Breast epithelium (tissue), 4 donors: ENCODE results near the gene RXRB. TPM values are rescaled to one million over a fixed set of nuclear protein-coding genes. Genes with fewer than 3 reads are reported as not detected.

Source experiments
- DNase-seq, 2 donors: peaks; one replicate each; pipeline ENCODE4 v3.0.0-alpha.2; 2019; ENCODE audit warnings: low spot score in 2 of 2
- H3K27ac ChIP-seq, 2 donors: fragments of 200-600 bp; sonication (generic) in 1 of 2; one replicate each; pipeline ENCODE4 v1.5.1; 2016 to 2019; ENCODE audit warnings: mild to moderate bottlenecking in 1 of 2
- H3K27me3 ChIP-seq, 2 donors: fragments of 200-600 bp; sonication (generic) in 1 of 2; one replicate each; pipeline versions ENCODE4 v1.5.1 to v1.6.0; 2017 to 2019; ENCODE audit warnings: control low read depth in 1 of 2, mild to moderate bottlenecking in 1 of 2
- H3K36me3 ChIP-seq: fragments of 200-600 bp; one replicate; pipeline ENCODE4 v1.5.1; 2019
- H3K4me1 ChIP-seq, 2 donors: fragments of 200-600 bp; sonication (generic); one replicate each; pipeline ENCODE4 v1.5.1; 2016 to 2019; ENCODE audit warnings: control low read depth in 1 of 2
- H3K4me3 ChIP-seq, 3 donors: fragments of 200-600 bp; sonication (generic); 1 replicate in 2 of 3; 2 replicates in 1 of 3; pipeline ENCODE4 v1.5.1; 2016 to 2019; ENCODE audit warnings: mild to moderate bottlenecking in 3 of 3, moderate library complexity in 2 of 3
- H3K9me3 ChIP-seq, 2 donors: fragments of 200-600 bp; sonication (generic) in 1 of 2; one replicate each; pipeline ENCODE4 v1.5.1; 2016 to 2019; ENCODE audit warnings: control low read depth in 1 of 2
- POLR2A ChIP-seq: fragments of 450-650 bp; IDR thresholded peaks from one replicate; pipeline ENCODE4 v1.6.1; 2016; ENCODE audit warnings: antibody characterized with exemption, mild to moderate bottlenecking, moderate library complexity
- POLR2AphosphoS5 ChIP-seq, 3 donors: sonication (generic); formaldehyde crosslinking; IDR thresholded peaks; one replicate each; pipeline ENCODE4 v1.6.1; 2017; ENCODE audit warnings: antibody characterized with exemption in 3 of 3
- intact Hi-C: fragments of 100-400 bp; cut with DNase I; formaldehyde crosslinking; loops from one replicate; pipeline ENCODE4 v1.15.1; 2023; ENCODE audit warnings: low total_unique reads
- total RNA-seq, 3 donors: library from RNA; depleted of rRNA; stranded (reverse); fragments of >200 nt; gene quantifications; one replicate each; pipeline ENCODE4 v1.1.0, GENCODE V29; 2016
- TF ChIP-seq, protein P1 (sequence below), 3 donors: fragments of 450-650 bp; IDR thresholded peaks; one replicate each; pipeline ENCODE4 v1.5.1; 2016 to 2017; ENCODE audit warnings: antibody characterized with exemption in 3 of 3, mild to moderate bottlenecking in 3 of 3, moderate library complexity in 3 of 3

The RXRB gene
- total RNA-seq, 3 donors from 2014 or later: 27.4 to 39.1 (median 27.5) TPM

DNA sequence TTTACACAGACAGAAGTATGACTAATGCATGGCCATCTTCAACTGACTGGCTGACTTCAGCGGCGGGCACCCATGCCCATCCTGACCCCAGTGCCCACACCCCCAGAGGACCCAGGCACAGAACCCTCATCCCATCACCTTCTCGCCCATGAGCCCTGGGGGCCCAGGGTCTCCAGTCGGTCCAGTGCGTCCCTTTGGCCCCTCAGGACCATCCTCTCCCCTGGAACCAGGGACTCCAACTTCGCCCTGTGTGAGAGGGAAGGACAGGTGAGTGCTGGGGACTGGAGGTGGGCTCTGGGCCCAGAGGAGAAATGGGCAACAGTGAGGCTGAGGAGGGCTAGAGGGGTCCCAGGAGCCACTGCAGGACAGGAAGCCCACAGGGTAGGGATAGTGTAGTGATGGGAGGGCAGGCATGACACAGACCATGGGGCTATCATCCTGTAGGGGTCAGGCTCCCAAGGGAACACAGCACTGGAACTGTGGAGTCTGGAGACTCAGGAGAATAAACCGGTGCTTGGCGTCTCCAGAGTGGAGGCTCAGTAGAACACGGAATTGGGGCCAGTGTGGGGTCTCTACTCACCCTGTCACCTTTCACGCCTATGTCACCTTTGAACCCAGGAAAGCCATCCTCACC is 24.9 kb downstream of the RXRB start:
- H3K4me1 ChIP-seq: no peaks in the 10 kb centered on the region
- H3K36me3 ChIP-seq: no peaks in the 10 kb centered on the region
- TF ChIP-seq POLR2A (no peak), POLR2AphosphoS5 (IDR thresholded peaks at IDR 0.05) (no peak)
- TF ChIP-seq, protein P1, sequence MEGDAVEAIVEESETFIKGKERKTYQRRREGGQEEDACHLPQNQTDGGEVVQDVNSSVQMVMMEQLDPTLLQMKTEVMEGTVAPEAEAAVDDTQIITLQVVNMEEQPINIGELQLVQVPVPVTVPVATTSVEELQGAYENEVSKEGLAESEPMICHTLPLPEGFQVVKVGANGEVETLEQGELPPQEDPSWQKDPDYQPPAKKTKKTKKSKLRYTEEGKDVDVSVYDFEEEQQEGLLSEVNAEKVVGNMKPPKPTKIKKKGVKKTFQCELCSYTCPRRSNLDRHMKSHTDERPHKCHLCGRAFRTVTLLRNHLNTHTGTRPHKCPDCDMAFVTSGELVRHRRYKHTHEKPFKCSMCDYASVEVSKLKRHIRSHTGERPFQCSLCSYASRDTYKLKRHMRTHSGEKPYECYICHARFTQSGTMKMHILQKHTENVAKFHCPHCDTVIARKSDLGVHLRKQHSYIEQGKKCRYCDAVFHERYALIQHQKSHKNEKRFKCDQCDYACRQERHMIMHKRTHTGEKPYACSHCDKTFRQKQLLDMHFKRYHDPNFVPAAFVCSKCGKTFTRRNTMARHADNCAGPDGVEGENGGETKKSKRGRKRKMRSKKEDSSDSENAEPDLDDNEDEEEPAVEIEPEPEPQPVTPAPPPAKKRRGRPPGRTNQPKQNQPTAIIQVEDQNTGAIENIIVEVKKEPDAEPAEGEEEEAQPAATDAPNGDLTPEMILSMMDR (IDR thresholded peaks at IDR 0.05): no peak
- intact Hi-C loops: no loop called here
- H3K4me3 ChIP-seq: no peak overlapping the region
- DNase-seq: no peak
- no peaks in the 10 kb centered on the region for H3K9me3 ChIP-seq
- H3K27ac ChIP-seq: no peak overlapping the region
- no peaks in the 10 kb centered on the region for H3K27me3 ChIP-seq

DNA sequence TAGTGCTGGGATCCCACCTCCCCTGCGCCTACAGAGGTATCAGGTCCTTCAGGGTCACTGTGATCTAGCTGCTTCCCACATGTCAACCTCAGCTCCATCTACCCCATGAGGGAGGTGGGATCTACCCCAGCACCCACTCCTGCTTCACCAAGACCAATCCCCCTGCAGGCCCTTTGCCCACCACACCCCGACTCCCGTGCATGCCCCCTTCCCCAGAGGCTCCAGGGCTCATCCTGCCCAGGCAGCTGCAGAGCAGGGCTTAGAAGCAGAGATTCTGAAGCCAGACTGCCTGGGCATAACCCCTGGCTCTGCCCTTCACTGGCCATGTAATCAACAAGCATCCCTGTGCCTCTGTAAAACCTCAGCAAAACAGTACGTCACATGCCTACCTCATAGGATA is 25.7 kb downstream of the RXRB start:
- no peak for DNase-seq
- Histone ChIP-seq H3K27ac (no peak overlapping the region), H3K4me1 (no peaks in the 10 kb centered on the region), H3K36me3 (no peaks in the 10 kb centered on the region), H3K9me3 (no peaks in the 10 kb centered on the region), H3K4me3 (no peak overlapping the region), H3K27me3 (no peaks in the 10 kb centered on the region)
- intact Hi-C loops: no loop called here
- TF ChIP-seq, protein P1 (IDR thresholded peaks at IDR 0.05): no peak
- no peak for TF ChIP-seq POLR2AphosphoS5 (IDR thresholded peaks at IDR 0.05)
- no peak for TF ChIP-seq POLR2A

DNA sequence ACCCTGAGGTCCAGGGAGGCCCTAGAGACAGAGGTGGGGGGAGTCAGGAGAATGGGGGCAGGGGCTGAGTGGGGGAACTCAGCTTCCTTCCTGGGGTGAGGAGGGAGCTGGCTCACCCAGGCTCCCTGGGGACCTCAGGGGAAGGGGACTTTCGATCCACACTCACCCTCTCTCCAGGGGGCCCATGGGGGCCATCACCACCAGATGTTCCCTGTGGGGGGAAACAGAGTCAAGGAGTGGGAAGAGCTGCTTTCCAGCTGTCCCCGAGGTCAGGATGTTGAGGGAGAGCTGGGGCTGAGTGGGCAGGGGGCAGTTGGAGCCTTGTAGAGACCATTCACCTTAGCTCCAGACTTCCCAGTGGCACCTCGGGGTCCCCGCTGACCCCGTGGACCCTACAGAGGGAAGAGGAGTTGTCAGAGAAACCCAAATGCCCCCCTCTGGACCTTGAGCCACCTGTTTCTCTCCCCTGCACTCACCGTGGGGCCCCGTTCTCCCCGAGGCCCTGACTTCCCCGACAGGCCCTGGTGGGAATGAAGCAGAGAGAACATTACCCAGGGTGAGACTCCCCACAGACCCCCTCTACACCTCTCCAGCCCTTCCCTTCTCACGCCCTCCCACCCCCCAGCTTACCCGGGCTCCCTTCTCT is 26.8 kb downstream of the RXRB start:
- DNase-seq: no peak
- Histone ChIP-seq H3K27me3 (no peaks in the 10 kb centered on the region), H3K4me1 (no peaks in the 10 kb centered on the region), H3K9me3 (no peaks in the 10 kb centered on the region), H3K4me3 (no peak overlapping the region), H3K36me3 (no peaks in the 10 kb centered on the region), H3K27ac (no peak overlapping the region)
- intact Hi-C loops: no loop called here
- TF ChIP-seq POLR2A: no peak

DNA sequence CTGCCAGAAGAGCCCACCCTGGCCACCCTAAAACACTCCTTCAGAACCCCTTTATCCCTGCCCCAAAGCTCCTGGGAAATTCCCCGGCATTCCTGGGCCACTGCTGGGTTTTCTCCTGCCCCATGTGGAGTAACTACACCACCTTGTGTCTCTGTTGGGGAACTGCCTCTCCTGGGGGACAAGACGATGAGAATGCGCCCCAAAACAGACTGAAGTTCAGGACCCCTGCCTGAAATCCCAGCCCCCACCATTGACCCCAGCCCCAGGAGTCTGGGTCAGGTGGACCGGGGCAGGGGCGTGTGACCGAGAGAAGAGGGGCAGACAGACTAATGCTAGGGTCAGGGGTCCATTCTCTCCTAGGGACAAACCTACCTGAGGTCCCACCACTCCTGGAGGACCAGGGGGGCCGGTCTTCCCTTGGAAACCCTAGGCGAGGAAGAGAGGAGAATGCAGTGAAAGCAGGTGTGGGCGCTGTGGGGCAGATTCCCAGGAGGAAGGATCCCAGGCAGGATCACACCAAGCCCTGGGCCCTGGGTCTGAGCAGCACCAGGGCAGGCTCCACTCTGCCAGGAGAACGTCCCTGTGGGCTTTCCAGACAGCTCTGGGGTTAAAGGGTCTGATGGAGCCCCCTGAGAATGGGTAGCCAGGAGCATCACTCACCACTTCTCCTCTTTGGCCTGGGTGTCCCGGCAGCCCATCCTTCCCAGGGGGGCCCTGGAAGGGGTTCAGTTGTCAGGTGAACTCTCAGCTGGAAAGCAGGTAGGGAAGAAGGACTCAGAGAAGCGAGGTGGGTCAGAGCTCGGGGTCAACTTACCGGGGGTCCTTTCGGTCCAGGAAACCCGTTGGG is 27.6 kb downstream of the RXRB start:
- Histone ChIP-seq H3K27me3 (no peaks in the 10 kb centered on the region), H3K36me3 (no peaks in the 10 kb centered on the region), H3K4me3 (no peak overlapping the region), H3K9me3 (no peaks in the 10 kb centered on the region), H3K27ac (no peak overlapping the region), H3K4me1 (no peaks in the 10 kb centered on the region)
- intact Hi-C loops: no loop called here
- TF ChIP-seq POLR2AphosphoS5 (IDR thresholded peaks at IDR 0.05): no peak
- TF ChIP-seq, protein P1 (IDR thresholded peaks at IDR 0.05): peak in 1 of 3 donors; percentile 58
- DNase-seq: peak in 1 of 2 donors; percentile 45

DNA sequence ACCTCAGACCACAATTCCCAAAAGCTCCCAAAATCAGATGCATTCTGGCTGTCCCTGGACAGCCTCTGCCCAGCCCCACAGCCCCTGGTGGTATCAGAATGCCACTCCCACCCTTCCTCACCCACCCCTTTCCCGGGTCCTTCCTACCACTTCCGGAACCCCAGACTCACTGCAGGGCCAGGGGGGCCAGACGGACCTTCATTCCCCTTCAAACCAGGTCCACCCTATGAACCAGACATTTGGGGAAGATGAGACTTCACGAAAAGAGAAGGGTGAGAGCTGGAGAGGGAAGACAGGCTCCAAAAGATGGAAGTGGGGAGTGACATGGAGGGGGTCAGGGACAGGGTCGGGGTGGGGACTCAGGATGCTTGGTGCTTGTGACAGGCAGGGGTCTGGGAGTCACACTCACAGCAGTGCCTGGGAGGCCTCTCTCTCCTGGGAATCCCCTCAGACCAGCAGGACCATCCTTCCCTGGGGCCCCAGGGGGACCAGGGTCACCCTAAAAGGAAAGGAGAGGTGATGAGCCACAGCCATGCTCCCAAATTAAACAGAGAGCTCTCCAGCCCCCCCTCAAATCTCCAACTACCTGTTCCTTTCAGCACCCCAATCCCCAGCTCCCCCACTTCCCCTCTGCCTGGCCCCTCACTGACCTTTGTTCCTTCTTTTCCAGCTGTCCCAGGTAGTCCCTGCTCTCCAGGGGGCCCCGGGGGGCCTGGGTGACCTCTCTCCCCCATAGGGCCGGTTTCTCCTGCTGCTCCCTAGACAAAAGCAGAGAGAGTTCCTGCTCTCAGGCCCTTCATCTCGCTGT is 28.4 kb downstream of the RXRB start:
- TF ChIP-seq, protein P1 (IDR thresholded peaks at IDR 0.05): no peak
- no peak for TF ChIP-seq POLR2AphosphoS5 (IDR thresholded peaks at IDR 0.05)
- no peak for TF ChIP-seq POLR2A
- Histone ChIP-seq H3K9me3 (no peaks in the 10 kb centered on the region), H3K27ac (no peak overlapping the region), H3K27me3 (no peaks in the 10 kb centered on the region), H3K4me3 (no peak overlapping the region), H3K36me3 (no peaks in the 10 kb centered on the region), H3K4me1 (no peaks in the 10 kb centered on the region)
- DNase-seq: peak in 1 of 2 donors; percentile 9
- intact Hi-C loops: no loop called here
